ENCODE results near the gene LGMN. TPM values are rescaled to one million over a fixed set of nuclear protein-coding genes. Genes with fewer than 3 reads are reported as not detected.

The LGMN gene
- total and polyA plus RNA-seq, 9 of the 15 experiments (the other 6 are each of a cell fraction or from before 2014, with no cell fraction given): 0.05 to 1.4 (median 0.43) TPM; not detected in 2

- Histone ChIP-seq H4K20me1 (replicated peaks; ENCODE audit: control insufficient read depth, insufficient read depth, low read length) (no peaks in the 10 kb centered on the region), H3K27me3 (ENCODE audit: control insufficient read depth in 2 of 2, insufficient read depth in 2 of 2, low read length in 2 of 2) (peaks cover 6 to 14% of the 10 kb centered on the region in 2 experiments; a peak in 3 of 5 replicates), H3K9me3 (replicated peaks; ENCODE audit: control insufficient read depth, insufficient read depth, low read depth, low read length) (no peaks in the 10 kb centered on the region), H3K4me2 (ENCODE audit: insufficient read depth, low read length) (no peak overlapping the region), H3K4me3 (no peak overlapping the region), H3K4me1 (replicated peaks in 1 of 2; ENCODE audit: control insufficient read depth in 2 of 2, insufficient read depth in 2 of 2, low read length in 2 of 2) (peaks cover 0 to 8% of the 10 kb centered on the region in 2 experiments; a peak in 3 of 5 replicates), H3K79me2 (ENCODE audit: control insufficient read depth, insufficient read depth, low read length) (no peaks in the 10 kb centered on the region), H3K9me1 (ENCODE audit: control insufficient read depth, insufficient read depth, low read length) (no peaks in the 10 kb centered on the region), H3K9ac (ENCODE audit: insufficient read depth in 1 of 2, low read depth in 2 of 2, low read length in 2 of 2) (no peak overlapping the region), H3K27ac (ENCODE audit: extremely low read depth, low read depth, low read length) (no peak overlapping the region), H2AFZ (ENCODE audit: low read depth, low read length) (peak overlapping the region; percentile 19; the same call in 1 of the 2 replicates), H3K36me3 (ENCODE audit: control insufficient read depth, insufficient read depth, low read length) (no peaks in the 10 kb centered on the region)
- no TSS peak for BruUV-seq (replicated peaks)
- 10% methylated on average over 16 of the region's 16 CpGs for WGBS (ENCODE audit: insufficient coverage, low coverage, missing lambda C conversion rate)
- POLR2A ChIA-PET: no interaction called here
- in situ Hi-C loops (cut with MboI): no loop called here
- intact Hi-C loops (cut with micrococcal nuclease): no loop called here
- DNase-seq (ENCODE audit: extremely low read depth in 1 of 4, low spot score in 3 of 4) (no peak), FAIRE-seq (no peak), ATAC-seq (no peak)
- CTCF ChIA-PET (ENCODE audit: low intra/inter-chr PET ratio): no interaction called here
- no peak for TF ChIP-seq STAT5A (IDR thresholded peaks at IDR 0.05; ENCODE audit: borderline replicate concordance, low read length)
- TF ChIP-seq GABPB2 (CRISPR knock-in tag; conservative IDR thresholded peaks at IDR 0.05): no peak
- no peak for TF ChIP-seq RAD51 (IDR thresholded peaks at IDR 0.05; ENCODE audit: borderline replicate concordance, low read depth)
- TF ChIP-seq ZNF644 (tag; IDR thresholded peaks at IDR 0.05; ENCODE audit: low read depth): no peak
- no peak for TF ChIP-seq NCOA1 (IDR thresholded peaks at IDR 0.05; ENCODE audit: low read depth)
- no peak for TF ChIP-seq PTTG1 (tag; IDR thresholded peaks at IDR 0.05; ENCODE audit: low read depth)
- no peak for TF ChIP-seq SRF (CRISPR knock-in tag; IDR thresholded peaks at IDR 0.05)
- no peak for TF ChIP-seq GATAD2A (IDR thresholded peaks at IDR 0.05)
- TF ChIP-seq TAF9B (IDR thresholded peaks at IDR 0.05; ENCODE audit: partially characterized antibody): no peak
These were observed 647 bp downstream of the LGMN start for GRCh38 chr14:92747701-92748258.
